NCI-H128 (cell line): ENCODE measurements around the gene KRT86.
"Not testable (repeated sequence)": the region's sequence is repeated elsewhere in the genome, so short reads cannot be mapped to it uniquely, and the experiment has no call there.

Source experiments
- DNase-seq: peaks from one replicate; lab custom pipeline; 2025; ENCODE audit not compliant: unreplicated experiment; lab: John Stamatoyannopoulos, UW

KRT86 gene

GRCh38 chr12:52312086-52312485 is 37.6 kb downstream of the KRT86 start:
- no peak for DNase-seq

- DNase-seq = no peak
Observed at GRCh38 chr12:52313461-52313860, 39.0 kb downstream of the KRT86 start.

- no peak for DNase-seq
Observed at GRCh38 chr12:52313926-52314325, 39.5 kb downstream of the KRT86 start.

- DNase-seq = no peak
Observed at GRCh38 chr12:52314511-52314910, 40.1 kb downstream of the KRT86 start.

GRCh38 chr12:52315721-52316120 is 41.3 kb downstream of the KRT86 start:
- not testable (repeated sequence) for DNase-seq

GRCh38 chr12:52316290-52316689 is 41.8 kb downstream of the KRT86 start:
- DNase-seq = no peak

- no peak for DNase-seq
Observed at GRCh38 chr12:52316701-52317100, 42.3 kb downstream of the KRT86 start.

GRCh38 chr12:52317468-52318052 is 43.1 kb downstream of the KRT86 start:
- DNase-seq = no peak

GRCh38 chr12:52318241-52318990 is 44.0 kb downstream of the KRT86 start:
- no peak for DNase-seq

GRCh38 chr12:52319097-52319496 is 44.7 kb downstream of the KRT86 start:
- no peak for DNase-seq

- no peak for DNase-seq
Observed at GRCh38 chr12:52320784-52321400, 46.4 kb downstream of the KRT86 start, which contains the start of gene KRT83. KRT83 (minus strand) TSS chr12:52321398; CDS start chr12:52321335, 63 bp downstream.

- no peak for DNase-seq
Observed at GRCh38 chr12:52321418-52321817, 47.0 kb downstream of the KRT86 start.

- no peak for DNase-seq
Observed at GRCh38 chr12:52322069-52322468, 47.6 kb downstream of the KRT86 start.

- no peak for DNase-seq
Observed at GRCh38 chr12:52323001-52323400, 48.6 kb downstream of the KRT86 start.

GRCh38 chr12:52323416-52324152 is 49.1 kb downstream of the KRT86 start:
- no peak for DNase-seq

- DNase-seq = no peak
Observed at GRCh38 chr12:52324153-52324444, 49.7 kb downstream of the KRT86 start.

- DNase-seq = peak; percentile 20
Observed at GRCh38 chr12:52327052-52327829, 52.8 kb downstream of the KRT86 start.

GRCh38 chr12:52327830-52328500 is 53.5 kb downstream of the KRT86 start:
- no peak for DNase-seq

GRCh38 chr12:52331039-52331438 is 56.6 kb downstream of the KRT86 start:
- DNase-seq = no peak

- DNase-seq = no peak
Observed at GRCh38 chr12:52331833-52332232, 57.4 kb downstream of the KRT86 start.
